Endothelial cell of umbilical vein (primary cell): ENCODE data around the gene MCM8. TPM values are rescaled to one million over a fixed set of nuclear protein-coding genes. Genes with fewer than 3 reads are reported as not detected.

ENCODE experiments used
- BruUV-seq: library from RNA; stranded (reverse); fragments of 400-500 nt; replicated peaks from 2 replicates; lab custom pipeline; 2021; lab: Mats Ljungman, UMichigan
- CTCF ChIA-PET: fragments of 300-600, 350-600 bp; sonication (Branson Sonifier 250); formaldehyde crosslinking; loops from one replicate; lab custom pipeline; 2021; ENCODE audit warnings: antibody characterized with exemption, inconsistent platforms; lab: Charles Lee
- POLR2A ChIA-PET: fragments of 300-600, 350-600 bp; sonication (Branson Sonifier 250); formaldehyde crosslinking; loops from one replicate; lab custom pipeline; 2021; ENCODE audit warnings: antibody characterized with exemption, inconsistent platforms; lab: Charles Lee
- DNase-seq: peaks from one replicate; pipeline ENCODE4 v3.0.0-alpha.2; 2011; ENCODE audit warnings: low read depth, low spot score
- FAIRE-seq: peaks from 2 replicates; lab custom pipeline; 2011; peaks lifted over from hg19 to GRCh38; lab: Jason Lieb, UNC
- H2AFZ ChIP-seq: 2 replicates; pipeline ENCODE4 v1.6.0; 2012; ENCODE audit warnings: low read depth, low read length, control low read depth, inconsistent platforms
- H3K27ac ChIP-seq: 2 replicates; pipeline ENCODE4 v1.5.1; 2011; ENCODE audit warnings: low read depth, mild to moderate bottlenecking, control low read depth, low read length, moderate library complexity; ENCODE audit not compliant: insufficient read depth
- H3K27me3 ChIP-seq, 2 experiments: 2 replicates each; pipeline versions ENCODE4 v1.6.0 to v1.6.1; 2011; ENCODE audit warnings: low read length in 2 of 2, mixed read lengths in 1 of 2; ENCODE audit not compliant: control insufficient read depth in 2 of 2, insufficient read depth in 2 of 2
- H3K36me3 ChIP-seq, 2 experiments: 2 replicates in 1 of 2; 3 replicates in 1 of 2; pipeline ENCODE4 v1.5.1; 2011; ENCODE audit warnings: low read length in 2 of 2, mild to moderate bottlenecking in 1 of 2, moderate library complexity in 1 of 2; ENCODE audit not compliant: control insufficient read depth in 2 of 2, insufficient read depth in 2 of 2; ENCODE audit errors: extremely low read depth in 1 of 2
- H3K4me1 ChIP-seq: 3 replicates; pipeline ENCODE4 v1.5.1; 2011; ENCODE audit warnings: mild to moderate bottlenecking, low read length; ENCODE audit not compliant: control insufficient read depth, insufficient read depth; ENCODE audit errors: extremely low read depth
- H3K4me2 ChIP-seq: 2 replicates; pipeline ENCODE4 v1.6.1; 2011; ENCODE audit warnings: low read length, control low read depth, mixed read lengths; ENCODE audit not compliant: insufficient read depth
- H3K4me3 ChIP-seq, 3 experiments: fragments of 200-600 bp in 1 of 3; sonication (generic), shearing (Covaris generic) in 1 of 3; replicated peaks in 1 of 3; 2 replicates each; pipeline ENCODE4 v1.5.1; 2011 to 2016; ENCODE audit warnings: control low read depth in 3 of 3, low read length in 3 of 3, mild to moderate bottlenecking in 2 of 3, inconsistent platforms in 1 of 3, low read depth in 1 of 3, moderate library complexity in 1 of 3; ENCODE audit not compliant: insufficient read depth in 1 of 3
- H3K79me2 ChIP-seq: 2 replicates; pipeline ENCODE4 v1.6.0; 2012; ENCODE audit warnings: low read length, inconsistent platforms; ENCODE audit not compliant: control insufficient read depth, insufficient read depth
- H3K9ac ChIP-seq: replicated peaks from 2 replicates; pipeline ENCODE3; 2011; ENCODE audit warnings: low read length, control low read depth; ENCODE audit not compliant: insufficient read depth; ENCODE audit errors: extremely low read depth
- H3K9me1 ChIP-seq: replicated peaks from 3 replicates; pipeline ENCODE4 v1.6.0; 2011; ENCODE audit warnings: mild to moderate bottlenecking, low read length; ENCODE audit not compliant: control insufficient read depth, insufficient read depth; ENCODE audit errors: extremely low read depth
- H3K9me3 ChIP-seq: replicated peaks from 2 replicates; pipeline ENCODE4 v1.5.1; 2012; ENCODE audit warnings: low read length, inconsistent platforms; ENCODE audit not compliant: control insufficient read depth, insufficient read depth
- H4K20me1 ChIP-seq: replicated peaks from 2 replicates; pipeline ENCODE3; 2011; ENCODE audit warnings: mild to moderate bottlenecking, low read length; ENCODE audit not compliant: control insufficient read depth, insufficient read depth; ENCODE audit errors: extremely low read depth
- CTCF ChIP-seq, 2 donors: IDR thresholded peaks; 1 replicate in 1 of 2; 2 replicates in 1 of 2; pipeline ENCODE4 v1.5.1; 2011; ENCODE audit warnings: low read length in 2 of 2, mild to moderate bottlenecking in 2 of 2, moderate library complexity in 2 of 2, control low read depth in 1 of 2, inconsistent platforms in 1 of 2, low read depth in 1 of 2; ENCODE audit not compliant: insufficient read depth in 1 of 2; ENCODE audit errors: extremely low read depth in 1 of 2
- EZH2 ChIP-seq: IDR thresholded peaks from 2 replicates; pipeline ENCODE4 v1.6.1; 2012; ENCODE audit warnings: borderline replicate concordance, low read depth, mild to moderate bottlenecking, moderate library complexity, low read length, inconsistent platforms; ENCODE audit not compliant: severe bottlenecking
- FOS ChIP-seq: IDR thresholded peaks from 2 replicates; pipeline ENCODE4 v1.6.1; 2011; ENCODE audit warnings: mild to moderate bottlenecking, low read length, moderate library complexity, borderline replicate concordance; ENCODE audit not compliant: insufficient read depth
- GATA2 ChIP-seq: IDR thresholded peaks from 2 replicates; pipeline ENCODE4 v1.7.0; 2011; ENCODE audit warnings: low read depth, mild to moderate bottlenecking, moderate library complexity, mixed read lengths, low read length; ENCODE audit not compliant: insufficient read length, insufficient read depth
- JUN ChIP-seq: IDR thresholded peaks from 2 replicates; pipeline ENCODE4 v1.6.1; 2011; ENCODE audit warnings: borderline replicate concordance, low read depth; ENCODE audit not compliant: insufficient read length, insufficient read depth
- MAX ChIP-seq: IDR thresholded peaks from 2 replicates; pipeline ENCODE4 v1.6.1; 2011; ENCODE audit not compliant: insufficient read depth, insufficient read length
- MYC ChIP-seq: IDR thresholded peaks from one replicate; pipeline ENCODE4 v1.6.1; 2011; ENCODE audit warnings: mild to moderate bottlenecking, low read depth, low read length
- POLR2A ChIP-seq: IDR thresholded peaks from 2 replicates; pipeline ENCODE4 v1.6.1; 2012; ENCODE audit warnings: low read depth, mild to moderate bottlenecking, control low read depth, low read length
- POLR2AphosphoS5 ChIP-seq: IDR thresholded peaks from 2 replicates; pipeline ENCODE4 v1.6.1; 2012; ENCODE audit warnings: low read depth, mild to moderate bottlenecking, control low read depth, low read length, moderate library complexity; ENCODE audit not compliant: insufficient read depth
- dilution Hi-C: fragments of 300-500 bp; cut with MboI; formaldehyde crosslinking; loops from one replicate; pipeline ENCODE4 v1.15.0; 2019; ENCODE audit warnings: low sequenced_read_pairs; ENCODE audit not compliant: extremely low pct_ligation_motif_present
- intact Hi-C: fragments of 100-400 bp; cut with micrococcal nuclease; formaldehyde crosslinking; loops from one replicate; pipeline ENCODE4 v1.10.0; 2022
- polyA plus RNA-seq, 4 experiments: library from polyadenylated mRNA; depleted of rRNA in 3 of 4; stranded (reverse) in 3 of 4; unstranded in 1 of 4; fragments of >200 nt; gene quantifications; 2 replicates each; pipeline versions ENCODE4 v1.2.1 to v1.2.3, GENCODE V29; 2011 to 2012; ENCODE audit warnings: missing spikeins in 1 of 4
- total RNA-seq: library from RNA; stranded (reverse); gene quantifications from 2 replicates; pipeline ENCODE4 v1.2.3, GENCODE V29; 2021

Gene MCM8
- total and polyA plus RNA-seq, 2 donors (not counting 3 experiments of a cell fraction or from before 2014, with no cell fraction given) = 2.9 to 14.4 TPM

GRCh38 chr20:6037082-6037481 is 86.6 kb downstream of the MCM8 start:
- dilution Hi-C loops = no loop called here
- H3K9ac ChIP-seq = no peak overlapping the region
- H3K4me1 ChIP-seq = peaks cover 15% of the 10 kb centered on the region
- H3K4me2 ChIP-seq = no peak overlapping the region
- no peak overlapping the region for H2AFZ ChIP-seq
- ChIA-PET CTCF (no interaction called here), POLR2A (no interaction called here)
- H3K4me3 ChIP-seq = no peak overlapping the region
- no TSS peak for BruUV-seq
- H4K20me1 ChIP-seq = no peaks in the 10 kb centered on the region
- FAIRE-seq (no peak), DNase-seq (no peak)
- TF ChIP-seq EZH2 (no peak), POLR2AphosphoS5 (no peak), JUN (no peak), FOS (no peak), MYC (no peak), CTCF (IDR thresholded peaks at IDR 0.05; ENCODE audit: extremely low read depth in 1 of 2, insufficient read depth in 1 of 2, low read depth in 1 of 2, low read length in 2 of 2) (no peak), MAX (no peak), POLR2A (no peak), GATA2 (no peak)
- no peaks in the 10 kb centered on the region for H3K27me3 ChIP-seq
- H3K79me2 ChIP-seq = no peaks in the 10 kb centered on the region
- H3K9me1 ChIP-seq = no peaks in the 10 kb centered on the region
- peaks cover 12 to 22% of the 10 kb centered on the region in 2 experiments for H3K36me3 ChIP-seq
- H3K9me3 ChIP-seq = no peaks in the 10 kb centered on the region
- intact Hi-C loops = no loop called here
- no peak overlapping the region for H3K27ac ChIP-seq
